ENCODE data around the gene HCFC2.

DNA sequence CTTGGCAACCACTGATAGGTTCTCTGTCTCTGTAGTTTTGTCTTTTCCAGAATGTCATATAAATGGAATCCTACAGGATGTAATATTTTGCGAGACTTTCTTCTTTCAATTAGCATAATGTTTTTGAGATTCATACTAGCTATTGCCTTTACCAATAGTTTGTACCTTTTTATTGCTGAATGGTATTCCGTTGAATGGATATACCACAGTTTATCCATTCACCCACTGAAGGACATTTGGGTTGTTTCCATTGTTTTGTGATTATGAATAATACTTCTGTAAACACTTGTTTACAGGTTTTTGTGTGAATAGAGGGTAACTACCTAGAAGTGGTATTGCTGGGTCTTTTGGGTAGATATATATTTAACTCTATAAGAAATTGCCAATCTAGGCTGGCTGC is 40.6 kb upstream of the HCFC2 start:
- TF ChIP-seq, protein P1, sequence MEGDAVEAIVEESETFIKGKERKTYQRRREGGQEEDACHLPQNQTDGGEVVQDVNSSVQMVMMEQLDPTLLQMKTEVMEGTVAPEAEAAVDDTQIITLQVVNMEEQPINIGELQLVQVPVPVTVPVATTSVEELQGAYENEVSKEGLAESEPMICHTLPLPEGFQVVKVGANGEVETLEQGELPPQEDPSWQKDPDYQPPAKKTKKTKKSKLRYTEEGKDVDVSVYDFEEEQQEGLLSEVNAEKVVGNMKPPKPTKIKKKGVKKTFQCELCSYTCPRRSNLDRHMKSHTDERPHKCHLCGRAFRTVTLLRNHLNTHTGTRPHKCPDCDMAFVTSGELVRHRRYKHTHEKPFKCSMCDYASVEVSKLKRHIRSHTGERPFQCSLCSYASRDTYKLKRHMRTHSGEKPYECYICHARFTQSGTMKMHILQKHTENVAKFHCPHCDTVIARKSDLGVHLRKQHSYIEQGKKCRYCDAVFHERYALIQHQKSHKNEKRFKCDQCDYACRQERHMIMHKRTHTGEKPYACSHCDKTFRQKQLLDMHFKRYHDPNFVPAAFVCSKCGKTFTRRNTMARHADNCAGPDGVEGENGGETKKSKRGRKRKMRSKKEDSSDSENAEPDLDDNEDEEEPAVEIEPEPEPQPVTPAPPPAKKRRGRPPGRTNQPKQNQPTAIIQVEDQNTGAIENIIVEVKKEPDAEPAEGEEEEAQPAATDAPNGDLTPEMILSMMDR (IDR thresholded peaks at IDR 0.05; ENCODE audit: low read length), result no peak
- TF ChIP-seq EZH2 (IDR thresholded peaks at IDR 0.05; ENCODE audit: borderline replicate concordance, low read length), result no peak
